Stimulated activated CD4-positive, alpha-beta T cell treated with anti-CD3 and anti-CD28 coated beads, Interleukin-1b, Interleukin-23, amount 100 ng/mL, for 4 hours (primary cell): ENCODE data around the gene PRM1.

Experiments
- DNase-seq, 2 donors: peaks; one replicate each; pipeline ENCODE4 v3.0.0-alpha.2; 2020; ENCODE audit warnings: low read depth in 2 of 2

PRM1 gene

DNA sequence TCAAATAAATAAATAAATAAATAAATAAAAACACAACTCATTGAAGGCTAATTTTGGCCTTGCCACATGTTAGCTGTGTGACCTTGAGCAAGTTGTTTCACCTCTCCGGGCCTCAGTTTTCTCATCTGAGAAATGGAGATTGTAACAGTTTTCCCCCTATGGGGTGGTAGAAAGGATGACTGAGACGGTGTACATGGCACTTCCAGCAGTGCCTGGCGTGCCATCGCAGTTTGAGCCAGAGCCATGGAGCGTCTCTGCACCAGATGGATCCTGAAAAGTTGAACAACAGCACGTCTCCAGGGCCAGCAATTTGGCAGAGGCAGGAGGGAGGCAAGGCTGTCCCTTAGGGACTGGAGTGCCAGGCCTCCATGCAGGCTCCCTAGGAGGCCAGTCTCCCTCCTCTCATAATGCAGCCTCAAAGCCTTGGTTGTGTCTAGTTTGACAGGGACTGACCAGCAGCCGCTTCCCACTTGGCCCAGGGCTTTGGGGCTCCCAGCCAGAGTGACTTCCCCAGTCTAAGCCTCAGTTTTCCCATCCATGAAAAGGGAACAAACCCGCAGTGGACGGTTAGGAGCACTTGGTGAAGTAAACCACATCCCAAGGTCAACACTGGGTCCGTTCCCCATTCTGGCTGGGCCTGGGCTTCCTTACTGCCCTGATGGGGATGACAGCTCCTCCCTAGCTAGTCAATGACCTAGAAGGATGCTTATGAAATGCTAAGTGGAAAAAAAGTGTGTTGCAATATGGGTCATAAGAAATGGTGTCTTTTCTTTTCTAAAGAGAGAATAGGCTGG, 44.5 kb downstream of the PRM1 start:
- no peak for DNase-seq

GRCh38 chr16:11235703-11235991, 45.5 kb downstream of the PRM1 start:
- DNase-seq, result no peak

DNA sequence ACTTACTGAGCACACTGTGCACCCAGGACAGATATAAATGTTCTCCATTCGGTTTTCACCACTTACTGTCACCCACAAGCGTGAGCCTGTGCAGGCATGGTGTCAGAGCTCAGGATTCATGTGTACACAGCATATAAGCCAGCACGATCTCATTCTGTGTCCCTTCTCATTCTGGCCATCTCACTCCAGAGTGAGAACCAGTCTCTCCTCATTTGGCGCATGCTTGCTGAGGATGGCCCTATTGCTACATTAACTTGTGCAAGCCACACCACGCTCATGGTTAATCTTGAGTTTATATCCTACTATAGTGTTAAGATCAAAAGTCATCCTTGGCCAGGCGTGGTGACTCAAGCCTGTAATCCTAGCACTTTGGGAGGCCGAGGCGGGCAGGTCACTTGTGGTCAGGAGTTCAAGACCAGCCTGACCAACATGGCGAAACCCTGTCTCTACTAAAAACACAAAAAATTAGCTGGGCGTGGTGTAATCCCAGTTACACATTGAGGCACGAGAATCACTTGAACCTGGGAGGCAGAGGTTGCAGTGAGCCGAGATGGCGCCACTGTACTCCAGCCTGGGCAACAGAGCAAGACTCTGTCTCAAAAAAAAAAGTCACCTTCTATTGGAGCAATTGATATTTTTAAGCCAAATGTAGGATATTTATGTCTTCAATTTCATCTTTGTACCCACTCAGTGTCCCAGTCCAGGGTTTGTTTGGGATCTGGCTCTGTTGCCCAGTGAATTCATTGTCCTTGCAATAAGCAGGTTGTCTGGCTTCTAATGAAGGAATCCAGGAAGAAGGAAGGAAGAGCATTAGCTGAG, 46.0 kb downstream of the PRM1 start:
- DNase-seq, result no peak

DNA sequence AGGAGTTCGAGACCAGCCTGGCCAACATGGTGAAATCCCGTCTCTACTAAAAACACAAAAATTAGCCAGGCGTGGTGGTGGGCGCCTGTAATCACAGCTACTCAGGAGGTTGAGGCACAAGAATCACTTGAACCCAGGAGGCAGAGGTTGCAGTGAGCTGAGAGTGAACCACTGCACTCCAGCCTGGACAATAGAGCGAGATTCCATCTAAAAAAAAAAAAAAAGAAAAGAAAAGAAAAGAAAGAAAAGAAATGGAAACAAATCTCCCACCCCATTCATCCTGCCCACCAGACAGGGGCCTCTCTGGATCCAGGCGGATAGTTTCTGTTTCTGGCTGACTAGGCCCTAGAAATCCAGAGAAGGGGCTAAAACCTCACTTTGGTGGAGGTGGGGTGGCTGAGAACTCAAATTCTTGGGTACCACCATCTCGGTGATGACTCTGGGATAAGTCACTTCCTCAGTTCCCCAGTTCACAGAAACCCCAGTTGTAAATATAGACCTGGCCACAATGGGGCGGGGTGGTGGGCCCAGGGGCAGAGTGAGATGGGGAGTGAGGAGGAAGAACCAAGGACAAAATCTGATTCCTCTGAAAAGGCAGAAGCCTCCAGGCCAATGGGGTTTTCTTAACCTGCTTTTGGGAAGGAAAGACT, 47.3 kb downstream of the PRM1 start:
- peak in 1 of 2 donors; percentile 65 for DNase-seq

DNA sequence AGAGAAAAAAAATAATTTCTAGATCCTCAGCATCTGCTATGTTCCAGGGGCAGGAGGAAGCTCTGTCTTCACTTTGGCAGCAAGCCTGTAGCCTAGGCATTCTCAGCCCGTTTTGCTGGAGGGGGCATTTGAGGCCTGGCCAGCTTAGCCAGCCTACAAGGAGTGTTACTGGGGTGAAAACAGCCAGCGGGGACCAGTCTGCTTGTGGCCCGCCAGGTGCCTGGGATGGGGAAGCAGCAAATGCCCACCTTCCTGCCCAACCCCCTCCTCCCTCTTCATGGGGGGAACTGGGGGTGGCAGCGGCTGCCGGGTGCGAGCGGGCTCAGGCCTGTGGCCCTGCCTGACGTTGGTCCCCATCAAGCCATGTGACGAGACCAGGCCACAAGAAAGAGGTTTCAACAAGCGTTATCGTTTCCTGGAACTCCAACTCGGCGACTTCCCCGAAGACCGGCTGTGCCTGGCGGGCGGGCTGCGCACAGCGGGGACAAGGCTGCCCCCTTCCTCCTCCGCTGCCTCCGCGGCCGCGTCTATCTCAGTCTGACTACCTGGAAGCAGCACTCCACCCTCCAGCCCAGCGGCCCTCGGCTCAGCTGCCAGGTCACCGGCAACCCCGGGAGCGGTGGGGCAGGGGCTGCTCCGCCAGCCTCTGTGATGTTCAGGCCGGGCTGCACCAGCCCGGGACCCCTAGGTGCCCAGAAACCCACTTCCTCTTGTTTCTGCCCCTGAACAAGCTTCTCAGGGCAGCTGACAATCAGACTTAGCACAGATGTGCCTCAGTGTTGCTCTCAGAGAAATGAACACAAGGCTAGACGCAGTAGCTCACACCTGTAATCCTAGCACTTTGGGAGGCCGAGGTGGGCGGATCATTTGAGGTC, 48.0 kb downstream of the PRM1 start:
- peak; percentile 78 to 82 for DNase-seq

DNA sequence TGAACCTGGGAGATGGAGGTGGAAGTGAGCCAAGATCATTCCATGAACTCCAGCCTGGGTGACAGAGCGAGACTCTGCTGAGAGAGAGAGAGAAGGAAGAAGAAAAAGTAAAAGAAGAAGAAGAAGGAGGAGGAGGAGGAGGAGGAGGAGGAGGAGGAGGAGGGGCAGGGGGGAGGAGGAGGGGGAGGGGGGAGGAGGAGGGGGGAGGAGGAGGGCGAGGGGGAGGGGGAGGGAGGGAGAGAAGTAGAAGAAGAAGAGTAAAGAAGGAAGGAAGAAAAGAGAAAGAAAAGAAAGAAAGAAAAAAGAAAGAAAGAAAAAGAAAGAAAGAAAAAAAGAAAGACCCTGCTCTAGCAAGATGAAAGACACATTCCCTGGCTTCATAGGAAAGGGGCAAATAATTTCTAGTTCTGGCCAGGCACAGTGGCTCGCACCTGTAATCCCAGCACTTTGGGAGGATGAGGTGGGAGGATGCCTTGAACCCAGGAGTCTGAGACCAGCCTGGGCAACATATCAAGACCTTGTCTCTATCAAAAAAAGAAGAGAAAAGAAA, 48.8 kb downstream of the PRM1 start:
- DNase-seq, result no peak

DNA sequence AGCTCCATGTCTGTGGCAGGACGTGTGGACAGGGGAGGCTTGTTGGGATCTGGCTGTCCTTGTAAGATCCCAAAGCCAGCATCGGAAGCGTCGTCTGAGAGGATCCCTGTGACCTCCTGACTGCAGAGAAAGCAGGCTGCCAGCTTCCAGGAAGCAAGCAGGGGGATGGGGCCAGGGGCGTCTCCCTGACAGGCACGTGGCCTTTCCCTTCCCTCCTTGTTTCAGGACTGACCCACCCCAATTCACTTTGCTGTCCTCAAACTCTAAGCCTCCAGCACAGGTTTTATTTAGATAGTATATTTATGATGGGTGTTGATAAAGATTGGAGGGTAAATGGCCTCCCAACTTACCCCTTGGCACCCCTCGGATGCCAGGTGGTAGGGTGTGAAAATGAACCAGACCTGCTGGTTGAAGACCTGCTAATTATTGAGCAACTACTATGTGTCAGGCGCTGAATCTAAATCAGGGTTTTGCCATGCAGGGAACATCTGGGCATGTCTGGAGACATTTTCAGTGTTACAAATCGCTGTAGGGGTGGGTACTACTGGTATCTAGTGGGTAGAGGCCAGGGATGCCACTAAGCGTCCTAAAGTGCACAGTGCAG, 49.7 kb downstream of the PRM1 start:
- DNase-seq, result no peak
